Natural killer cell (primary cell): ENCODE data around the gene LAMP5. TPM values are rescaled to one million over a fixed set of nuclear protein-coding genes. Genes with fewer than 3 reads are reported as not detected.

Experiments
- ATAC-seq, 3 donors: fragments of 150-1000 bp in 2 of 3; fragments of 200-7000 bp in 1 of 3; cut with Tn5 transposase; 1 replicate in 1 of 3; 2 replicates in 2 of 3; pipeline ENCODE4 v1.10.0; 2021; ENCODE audit warnings: mild to moderate bottlenecking in 2 of 3, moderate library complexity in 2 of 3
- DNase-seq, 2 donors: peaks; one replicate each; pipeline versions ENCODE4 v3.0.0 to v3.0.0-alpha.2; 2013 to 2021; ENCODE audit warnings: mixed read lengths in 1 of 2
- H3K27ac ChIP-seq: one replicate; pipeline ENCODE4 v1.5.1; 2013; ENCODE audit warnings: mild to moderate bottlenecking, low read length
- H3K27me3 ChIP-seq: one replicate; pipeline ENCODE4 v1.6.1; 2013; ENCODE audit warnings: low read length; ENCODE audit not compliant: control insufficient read depth, insufficient read depth
- H3K36me3 ChIP-seq: one replicate; pipeline ENCODE4 v1.6.1; 2013; ENCODE audit warnings: low read length; ENCODE audit not compliant: control insufficient read depth, insufficient read depth
- H3K4me1 ChIP-seq: one replicate; pipeline ENCODE4 v1.6.1; 2013; ENCODE audit warnings: low read length; ENCODE audit not compliant: control insufficient read depth, insufficient read depth
- H3K4me3 ChIP-seq: one replicate; pipeline ENCODE4 v1.5.1; 2013; ENCODE audit warnings: low read length
- H3K9me3 ChIP-seq: one replicate; pipeline ENCODE4 v1.6.1; 2013; ENCODE audit warnings: low read length; ENCODE audit not compliant: control insufficient read depth, insufficient read depth
- H3K27ac Mint-ChIP-seq, 2 donors: one replicate each; pipeline ENCODE4 v1.8.0; 2022; ENCODE audit warnings: mild to moderate bottlenecking in 2 of 2, mixed read lengths in 2 of 2, moderate library complexity in 1 of 2
- H3K27me3 Mint-ChIP-seq, 2 donors: one replicate each; pipeline ENCODE4 v1.8.0; 2022; ENCODE audit warnings: low read depth in 2 of 2, mixed read lengths in 2 of 2
- H3K36me3 Mint-ChIP-seq: one replicate; pipeline ENCODE4 v1.8.0; 2022; ENCODE audit warnings: mixed read lengths
- H3K4me1 Mint-ChIP-seq, 2 donors: one replicate each; pipeline ENCODE4 v1.8.0; 2022; ENCODE audit warnings: mixed read lengths in 2 of 2
- H3K4me3 Mint-ChIP-seq: one replicate; pipeline ENCODE4 v1.8.0; 2022; ENCODE audit warnings: mild to moderate bottlenecking, moderate library complexity, mixed read lengths
- H3K9me3 Mint-ChIP-seq, 2 donors: one replicate each; pipeline ENCODE4 v1.8.0; 2022; ENCODE audit warnings: mixed read lengths in 2 of 2
- CTCF ChIP-seq: fragments of 200-600 bp; IDR thresholded peaks from one replicate; pipeline ENCODE4 v1.8.0; 2022; ENCODE audit warnings: antibody characterized with exemption
- WGBS: methylation state at CpG from one replicate; pipeline ENCODE4 v1.1.7; 2013; ENCODE audit warnings: missing lambda C conversion rate; ENCODE audit not compliant: insufficient coverage; 5-methylcytosine and 5-hydroxymethylcytosine counted together
- intact Hi-C: fragments of 100-400 bp; cut with micrococcal nuclease; formaldehyde crosslinking; loops from one replicate; pipeline ENCODE4 v1.14.2; 2022
- total RNA-seq, 4 donors: library from RNA; stranded (reverse); fragments of 120-200 nt in 1 of 4; gene quantifications; one replicate each; pipeline versions ENCODE4 v1.2.3 to v1.2.4, GENCODE V29; 2013 to 2022

The LAMP5 gene
- total RNA-seq, 3 donors from 2014 or later (not counting 1 experiment from before 2014, with no cell fraction given), result 0.23 TPM; not detected in 2

GRCh38 chr20:9565910-9566550 lies 51.6 kb downstream of the LAMP5 start:
- TF ChIP-seq CTCF, result no peak
- H3K4me1 Mint-ChIP-seq, result no peaks in the 10 kb centered on the region
- H3K4me3 ChIP-seq, result no peak overlapping the region
- no peaks in the 10 kb centered on the region for H3K9me3 Mint-ChIP-seq
- H3K4me3 Mint-ChIP-seq, result no peak overlapping the region
- H3K36me3 Mint-ChIP-seq, result no peaks in the 10 kb centered on the region
- WGBS, result 86% methylated on average over 20 of the region's 20 CpGs
- ATAC-seq (no peak), DNase-seq (no peak)
- H3K27me3 ChIP-seq, result no peaks in the 10 kb centered on the region
- intact Hi-C loops, result no loop called here
- no peaks in the 10 kb centered on the region for H3K36me3 ChIP-seq
- no peak overlapping the region for H3K27ac ChIP-seq
- H3K4me1 ChIP-seq, result no peaks in the 10 kb centered on the region
- no peak overlapping the region for H3K27ac Mint-ChIP-seq
- peaks cover 0 to 5% of the 10 kb centered on the region in 2 donors for H3K27me3 Mint-ChIP-seq
- no peaks in the 10 kb centered on the region for H3K9me3 ChIP-seq

GRCh38 chr20:9566977-9567376 lies 52.6 kb downstream of the LAMP5 start:
- no peak for TF ChIP-seq CTCF
- DNase-seq, result no peak

GRCh38 chr20:9570612-9571011 lies 56.2 kb downstream of the LAMP5 start:
- intact Hi-C loops, result no loop called here
- Histone ChIP-seq H3K27ac (no peak overlapping the region), H3K27me3 (no peaks in the 10 kb centered on the region), H3K9me3 (no peaks in the 10 kb centered on the region), H3K4me3 (no peak overlapping the region), H3K4me1 (no peaks in the 10 kb centered on the region), H3K36me3 (no peaks in the 10 kb centered on the region)
- Mint-ChIP-seq H3K4me1 (no peaks in the 10 kb centered on the region), H3K9me3 (peaks cover 0 to 2% of the 10 kb centered on the region in 2 donors), H3K27ac (no peak overlapping the region), H3K27me3 (peaks cover 6 to 28% of the 10 kb centered on the region in 2 donors), H3K36me3 (no peaks in the 10 kb centered on the region), H3K4me3 (no peak overlapping the region)
- no peak for TF ChIP-seq CTCF
- no peak for ATAC-seq
- 100% methylated on average over 1 of the region's 2 CpGs for WGBS
- no peak for DNase-seq

More at GRCh38 chr20:9566977-9567376, 52.6 kb downstream of the LAMP5 start:
- intact Hi-C loops, result no loop called here
- ATAC-seq, result no peak
- Mint-ChIP-seq H3K4me3 (no peak overlapping the region), H3K27ac (no peak overlapping the region), H3K9me3 (no peaks in the 10 kb centered on the region), H3K4me1 (no peaks in the 10 kb centered on the region), H3K27me3 (peaks cover 4 to 13% of the 10 kb centered on the region in 2 donors), H3K36me3 (no peaks in the 10 kb centered on the region)
- no peaks in the 10 kb centered on the region for H3K36me3 ChIP-seq
- 83% methylated on average over 1 of the region's 1 CpG for WGBS
- H3K9me3 ChIP-seq, result no peaks in the 10 kb centered on the region
- no peaks in the 10 kb centered on the region for H3K4me1 ChIP-seq
- H3K27ac ChIP-seq, result no peak overlapping the region
- no peaks in the 10 kb centered on the region for H3K27me3 ChIP-seq
- no peak overlapping the region for H3K4me3 ChIP-seq

DNA sequence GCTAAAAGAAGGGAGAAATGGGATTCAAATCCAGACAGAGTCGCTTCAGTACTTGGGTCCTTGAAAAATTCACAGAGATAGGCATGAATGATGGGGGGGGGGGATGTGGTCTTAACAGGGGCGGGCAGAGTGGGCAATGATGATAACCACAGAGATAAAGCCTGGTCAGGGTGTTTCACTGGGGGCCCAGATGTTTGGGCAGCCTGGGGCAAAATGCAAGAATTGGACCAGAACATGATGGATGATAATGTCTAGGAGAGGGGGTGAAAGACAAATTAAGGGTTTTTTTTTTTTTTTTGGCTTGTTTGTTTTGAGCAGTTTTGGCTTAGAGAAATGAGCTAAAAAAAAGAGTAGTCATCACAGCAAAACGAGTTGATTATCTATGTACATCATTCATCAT lies 57.4 kb downstream of the LAMP5 start:
- peaks cover 0 to 2% of the 10 kb centered on the region in 2 donors for H3K9me3 Mint-ChIP-seq
- peaks cover 6 to 23% of the 10 kb centered on the region in 2 donors for H3K27me3 Mint-ChIP-seq
- ATAC-seq, result no peak
- Histone ChIP-seq H3K4me3 (no peak overlapping the region), H3K36me3 (no peaks in the 10 kb centered on the region), H3K27ac (no peak overlapping the region), H3K4me1 (no peaks in the 10 kb centered on the region), H3K27me3 (no peaks in the 10 kb centered on the region), H3K9me3 (no peaks in the 10 kb centered on the region)
- H3K4me1 Mint-ChIP-seq, result no peaks in the 10 kb centered on the region
- no peak overlapping the region for H3K4me3 Mint-ChIP-seq
- DNase-seq, result no peak
- intact Hi-C loops, result no loop called here
- no peaks in the 10 kb centered on the region for H3K36me3 Mint-ChIP-seq
- no peak overlapping the region for H3K27ac Mint-ChIP-seq
- no peak for TF ChIP-seq CTCF
- WGBS, result 56% methylated on average over 3 of the region's 3 CpGs
